Fibroblast of skin of abdomen (primary cell): ENCODE data around the gene PHF2.
"Not testable (repeated sequence)": the region's sequence is repeated elsewhere in the genome, so short reads cannot be mapped to it uniquely, and the experiment has no call there.

Experiments
- DNase-seq: peaks from one replicate; pipeline ENCODE4 v3.0.0-alpha.2; 2013

PHF2 gene

GRCh38 chr9:93655621-93656425 is 79.4 kb downstream of the PHF2 start:
- no peak for DNase-seq

- no peak for DNase-seq
These were observed 80.2 kb downstream of the PHF2 start for GRCh38 chr9:93656426-93657239.

GRCh38 chr9:93657331-93658111 is 81.1 kb downstream of the PHF2 start:
- DNase-seq, result no peak

GRCh38 chr9:93658184-93658925 is 82.0 kb downstream of the PHF2 start:
- no peak for DNase-seq

DNA sequence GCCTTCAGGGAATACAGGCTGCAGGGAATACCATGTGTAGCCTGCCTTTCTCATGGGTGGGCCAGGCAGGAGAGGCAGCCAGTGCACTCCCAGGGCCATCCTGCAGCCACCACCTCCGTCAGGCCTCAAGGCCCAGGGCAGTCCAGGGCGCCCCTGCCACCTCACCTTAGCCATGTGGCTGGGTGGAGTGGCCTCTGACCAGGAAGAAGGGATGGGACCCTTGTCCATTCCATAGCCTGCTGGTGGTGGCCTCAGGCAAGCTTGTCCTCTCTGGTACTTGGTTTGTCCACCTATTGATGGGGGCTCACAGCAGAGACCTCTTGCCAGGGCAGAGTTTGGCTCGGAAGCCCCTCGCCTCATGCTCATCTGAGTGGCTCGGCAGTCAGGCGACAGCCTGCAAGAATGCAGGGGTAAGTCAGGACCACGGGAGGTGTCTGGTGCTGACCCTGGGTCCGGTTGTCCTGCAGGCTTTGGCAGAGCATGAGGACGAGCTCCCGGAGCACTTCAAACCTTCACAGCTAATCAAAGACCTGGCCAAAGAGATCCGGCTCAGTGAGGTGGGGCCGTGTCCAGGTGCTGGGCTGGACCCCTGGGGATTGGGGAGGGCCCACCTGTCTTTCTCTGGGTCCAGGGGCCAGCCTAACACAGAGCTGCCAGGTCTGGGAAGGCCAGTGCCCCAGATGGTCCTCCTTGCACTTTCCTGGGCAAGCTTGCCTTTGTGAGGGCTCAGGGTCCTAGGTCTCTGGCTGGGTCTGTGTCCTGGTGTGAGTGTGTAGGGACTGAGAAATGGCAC is 82.9 kb downstream of the PHF2 start:
- DNase-seq, result no peak

DNA sequence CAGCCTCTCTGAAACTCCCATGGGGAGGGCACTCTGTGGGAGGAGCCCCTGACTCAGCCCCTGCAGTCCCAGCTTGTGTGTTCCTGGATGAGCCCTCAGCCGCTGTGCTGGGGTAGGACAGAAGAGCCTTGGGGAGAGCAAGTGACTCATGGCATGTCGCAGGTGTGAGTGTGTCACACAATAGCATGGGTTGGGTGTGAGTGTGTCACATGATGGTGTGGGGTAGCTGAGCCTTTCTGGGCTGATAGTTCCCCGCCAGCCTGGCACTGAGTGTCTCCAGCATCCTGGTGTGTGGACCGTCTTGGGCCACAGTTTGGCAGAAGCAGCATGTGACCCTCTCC is 83.4 kb downstream of the PHF2 start:
- no peak for DNase-seq

DNA sequence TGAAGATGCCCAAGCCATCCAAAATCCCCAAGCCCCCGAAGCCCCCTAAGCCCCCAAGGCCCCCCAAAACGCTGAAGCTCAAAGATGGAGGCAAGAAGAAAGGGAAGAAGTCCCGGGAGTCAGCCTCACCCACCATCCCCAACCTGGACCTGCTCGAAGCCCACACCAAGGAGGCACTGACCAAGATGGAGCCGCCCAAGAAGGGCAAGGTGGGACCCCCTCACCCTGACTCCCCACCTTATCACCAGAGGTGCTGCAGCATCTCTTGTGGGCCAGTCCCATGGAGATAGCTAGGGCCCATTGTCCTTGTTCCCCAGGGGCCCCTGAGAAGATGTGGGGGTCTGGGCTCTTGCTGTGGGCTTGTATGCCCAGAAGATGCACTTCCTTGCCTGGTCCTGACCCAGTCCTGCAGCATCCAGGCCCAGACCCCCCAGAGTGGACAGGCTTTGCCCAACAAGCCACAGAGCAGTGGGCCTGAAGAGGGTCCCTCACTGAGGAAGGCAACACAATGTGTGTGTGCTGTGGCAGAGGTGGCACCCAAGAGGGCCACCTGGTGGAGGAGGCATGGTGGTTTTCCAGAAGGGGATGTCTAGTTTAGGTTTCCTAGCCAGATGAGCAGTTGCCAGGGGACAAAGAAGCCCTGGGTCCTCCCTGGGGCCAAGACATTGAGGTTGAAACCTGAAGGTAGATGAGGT is 84.1 kb downstream of the PHF2 start:
- no peak for DNase-seq

DNA sequence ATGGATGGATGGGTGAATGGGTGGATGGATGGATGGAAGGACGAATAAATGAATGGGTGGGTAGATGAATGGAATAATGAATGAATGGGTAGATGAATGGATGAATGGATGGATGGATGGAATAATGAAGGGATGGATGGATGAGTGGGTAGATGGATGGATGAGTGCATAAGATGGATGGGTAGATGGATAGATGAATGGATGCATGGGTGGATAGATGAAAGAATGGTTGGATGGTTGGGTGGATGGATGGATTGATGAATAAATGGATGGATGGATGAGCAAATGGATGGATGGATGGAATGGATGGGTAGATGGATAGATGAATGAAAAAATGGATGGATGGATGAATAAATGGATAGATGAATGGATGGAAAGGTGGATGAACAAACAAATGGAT is 85.2 kb downstream of the PHF2 start:
- DNase-seq, result no peak

- no peak for DNase-seq
These were observed 85.7 kb downstream of the PHF2 start for GRCh38 chr9:93662016-93662638.

GRCh38 chr9:93662952-93663572 is 86.7 kb downstream of the PHF2 start:
- DNase-seq, result no peak

GRCh38 chr9:93663877-93664548 is 87.6 kb downstream of the PHF2 start:
- no peak for DNase-seq

DNA sequence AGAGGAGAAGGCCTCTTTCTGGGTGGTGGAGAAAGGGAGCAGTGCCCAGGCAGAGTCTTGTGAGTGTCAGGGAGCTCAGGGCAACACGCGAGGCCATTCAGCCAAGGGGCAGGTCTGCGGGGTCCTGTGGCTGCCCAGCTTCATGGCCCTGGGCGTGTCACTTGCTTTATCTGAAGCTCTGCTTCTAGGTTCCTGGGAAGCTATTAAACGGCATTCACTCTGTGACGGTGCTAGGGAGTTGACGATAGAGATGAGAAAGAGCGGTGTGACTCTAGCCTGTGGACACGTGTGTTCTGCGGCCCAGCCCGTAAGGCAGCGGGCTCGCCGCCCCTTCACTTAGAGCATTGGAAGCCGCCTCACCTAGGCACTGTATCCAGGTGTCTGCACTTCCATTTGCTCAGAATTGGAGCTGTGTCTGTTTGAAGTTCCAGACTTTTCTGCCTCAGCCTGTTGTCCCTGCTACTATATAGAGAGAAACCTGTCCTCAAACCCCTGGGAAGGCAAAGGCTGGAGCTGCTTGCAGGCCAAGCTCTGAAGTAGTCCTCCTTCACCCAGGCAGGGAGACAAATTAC is 88.3 kb downstream of the PHF2 start:
- DNase-seq, result no peak

DNA sequence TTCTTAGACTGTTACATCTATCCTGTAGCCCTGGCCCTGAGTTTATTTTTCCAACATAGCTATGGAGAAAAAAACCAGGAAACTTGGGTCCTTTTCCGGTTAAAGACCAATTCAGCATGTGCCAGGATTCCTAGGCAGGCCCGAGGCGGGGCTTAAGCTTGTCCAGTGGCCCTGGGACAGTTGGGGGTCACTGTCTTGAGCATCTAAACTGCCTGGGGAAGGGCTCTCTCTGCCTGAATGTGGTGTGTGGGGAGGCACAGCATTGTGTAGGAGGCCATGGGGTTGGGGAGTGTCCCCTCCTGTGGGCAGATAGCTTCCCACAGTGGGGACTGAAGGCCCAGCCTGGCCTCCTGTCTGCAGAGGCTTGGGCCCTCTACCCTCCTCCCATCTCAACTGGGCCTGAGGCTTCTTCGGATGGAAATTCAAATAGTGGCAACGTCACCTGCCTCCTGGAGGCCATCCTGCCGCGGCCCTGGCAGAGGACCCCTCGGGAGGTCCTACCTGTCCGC is 88.8 kb downstream of the PHF2 start:
- no peak for DNase-seq

DNA sequence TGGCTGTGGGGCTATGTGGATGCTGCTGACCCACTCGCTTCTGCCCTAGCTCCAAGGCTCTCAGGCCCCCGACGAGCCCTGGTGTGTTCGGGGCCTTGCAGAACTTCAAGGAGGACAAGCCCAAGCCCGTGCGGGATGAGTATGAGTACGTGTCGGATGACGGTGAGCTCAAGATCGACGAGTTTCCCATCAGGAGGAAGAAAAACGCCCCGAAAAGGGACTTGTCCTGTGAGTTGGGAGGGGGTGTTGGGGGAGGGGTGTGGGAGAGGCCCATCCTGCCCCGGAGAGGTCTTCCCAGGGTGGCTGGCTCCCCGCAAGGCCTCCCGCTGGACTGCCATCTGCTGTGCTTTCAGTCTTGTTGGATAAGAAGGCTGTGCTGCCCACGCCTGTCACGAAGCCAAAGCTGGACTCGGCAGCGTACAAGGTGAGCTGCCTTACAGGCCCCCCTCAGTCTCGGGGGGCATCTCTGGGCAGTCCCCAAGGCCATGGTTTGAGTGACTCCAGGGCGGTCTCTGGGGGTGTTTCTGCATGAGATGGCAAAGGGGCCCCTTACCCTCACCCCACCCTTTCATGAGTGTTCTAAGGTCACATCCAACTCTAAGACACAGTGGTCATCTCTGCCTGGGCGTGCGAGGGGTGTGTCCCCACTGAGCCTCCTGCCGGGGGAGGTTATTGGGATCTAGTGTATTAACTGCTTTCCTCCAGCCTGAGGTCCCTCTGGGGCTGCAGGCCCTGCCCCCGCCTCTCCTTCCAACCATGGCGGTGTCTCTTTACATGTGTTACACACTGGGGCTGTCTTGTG is 89.5 kb downstream of the PHF2 start:
- no peak for DNase-seq

- not testable (repeated sequence) for DNase-seq
These were observed 90.0 kb downstream of the PHF2 start for GRCh38 chr9:93666439-93666784.

GRCh38 chr9:93667006-93667405 is 90.6 kb downstream of the PHF2 start:
- no peak for DNase-seq

DNA sequence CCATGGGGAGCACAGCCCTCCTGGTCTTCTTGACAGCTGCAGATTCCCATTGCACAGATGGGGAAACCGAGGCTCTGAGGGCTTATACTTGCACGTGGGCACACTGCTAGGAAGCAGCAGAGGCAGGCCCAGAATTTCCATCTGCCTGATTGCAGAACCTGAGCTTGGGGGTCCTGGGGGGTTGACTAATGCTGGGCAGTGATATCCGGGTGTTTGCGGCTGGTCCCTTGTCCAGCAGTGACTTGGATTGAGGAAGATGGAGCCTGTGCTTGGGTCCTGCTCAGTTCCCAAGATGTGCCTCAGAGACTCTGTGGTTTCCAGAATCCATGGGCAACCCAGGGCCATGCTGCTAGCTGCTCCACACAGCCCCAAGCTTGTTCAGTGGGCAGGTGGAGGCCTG is 91.2 kb downstream of the PHF2 start:
- DNase-seq, result no peak

- DNase-seq, result no peak
These were observed 92.0 kb downstream of the PHF2 start for GRCh38 chr9:93668261-93668871.
